NCI-H1048 (cell line): Measurements from ENCODE around the gene IGFALS.
"Not testable (repeated sequence)": the region's sequence is repeated elsewhere in the genome, so short reads cannot be mapped to it uniquely, and the experiment has no call there.

Source experiments
- DNase-seq: peaks from one replicate; lab custom pipeline; 2025; lab: John Stamatoyannopoulos, UW

The IGFALS gene

DNA sequence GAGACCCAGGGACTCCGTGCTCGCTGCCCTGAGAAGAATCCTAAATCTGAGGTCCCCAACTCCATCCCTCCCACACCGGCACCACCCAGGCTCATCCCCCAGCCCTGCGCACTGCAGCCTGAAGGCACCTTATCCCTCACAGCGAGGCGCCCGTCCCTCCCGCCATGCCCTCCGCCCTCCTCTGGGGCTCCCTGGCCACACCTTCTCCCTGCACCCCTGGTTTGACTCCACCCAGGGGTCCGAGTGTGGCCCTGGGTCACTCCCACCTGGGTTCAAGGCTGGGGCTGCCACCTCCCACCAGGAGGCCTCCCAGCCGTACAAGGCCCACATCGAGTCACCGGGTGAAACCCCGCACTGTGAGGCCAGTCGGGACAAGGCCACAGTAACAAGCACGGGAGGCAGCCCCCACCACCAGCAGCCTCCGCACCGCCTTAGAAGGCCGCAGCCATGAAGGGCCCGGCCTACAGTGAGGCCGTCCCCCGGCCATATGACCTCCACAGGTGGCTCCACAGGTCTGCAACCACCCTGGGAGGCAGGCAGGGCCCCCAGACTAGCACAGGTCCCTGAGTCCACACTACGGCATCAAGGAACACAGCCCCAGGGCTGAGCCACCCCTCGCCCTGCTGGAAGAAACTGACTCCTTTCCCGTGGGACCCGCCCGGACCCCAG is 24.8 kb upstream of the IGFALS start:
- DNase-seq = no peak

DNA sequence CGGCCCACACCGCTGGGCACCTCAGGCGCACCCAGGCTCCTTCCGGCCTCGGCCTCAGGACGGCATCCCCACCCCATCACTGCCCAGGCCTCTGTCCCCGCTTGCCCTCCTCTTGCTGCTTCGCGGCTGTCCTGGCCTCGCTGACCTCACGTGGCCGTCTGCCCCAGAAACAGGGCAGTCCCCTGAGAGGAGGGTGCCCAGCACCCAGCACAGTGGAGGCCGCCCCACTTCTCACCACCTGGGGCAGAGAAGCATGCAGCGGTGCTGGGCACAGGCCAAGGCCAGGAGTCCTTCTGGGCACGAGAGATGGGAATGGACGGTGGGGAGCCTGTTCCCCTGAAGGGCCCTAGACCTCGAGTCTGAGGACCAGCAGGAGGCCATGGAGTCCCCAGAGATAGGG is 24.2 kb upstream of the IGFALS start:
- no peak for DNase-seq

DNA sequence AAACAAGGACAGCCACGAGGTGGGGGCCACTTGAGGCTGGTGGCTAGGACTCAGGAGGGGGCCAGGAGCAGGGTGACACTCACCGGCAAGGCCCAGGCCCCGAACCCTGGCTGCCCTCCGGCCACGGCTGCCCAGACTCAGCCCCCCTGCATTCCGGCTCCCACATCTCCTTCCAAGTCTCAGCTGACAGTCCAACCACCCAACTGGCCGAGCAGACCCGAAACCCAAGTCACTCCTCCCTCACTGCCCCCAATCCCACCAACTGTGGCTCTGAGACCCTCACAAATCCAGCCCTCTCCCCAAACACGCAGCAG is 23.7 kb upstream of the IGFALS start:
- no peak for DNase-seq

DNA sequence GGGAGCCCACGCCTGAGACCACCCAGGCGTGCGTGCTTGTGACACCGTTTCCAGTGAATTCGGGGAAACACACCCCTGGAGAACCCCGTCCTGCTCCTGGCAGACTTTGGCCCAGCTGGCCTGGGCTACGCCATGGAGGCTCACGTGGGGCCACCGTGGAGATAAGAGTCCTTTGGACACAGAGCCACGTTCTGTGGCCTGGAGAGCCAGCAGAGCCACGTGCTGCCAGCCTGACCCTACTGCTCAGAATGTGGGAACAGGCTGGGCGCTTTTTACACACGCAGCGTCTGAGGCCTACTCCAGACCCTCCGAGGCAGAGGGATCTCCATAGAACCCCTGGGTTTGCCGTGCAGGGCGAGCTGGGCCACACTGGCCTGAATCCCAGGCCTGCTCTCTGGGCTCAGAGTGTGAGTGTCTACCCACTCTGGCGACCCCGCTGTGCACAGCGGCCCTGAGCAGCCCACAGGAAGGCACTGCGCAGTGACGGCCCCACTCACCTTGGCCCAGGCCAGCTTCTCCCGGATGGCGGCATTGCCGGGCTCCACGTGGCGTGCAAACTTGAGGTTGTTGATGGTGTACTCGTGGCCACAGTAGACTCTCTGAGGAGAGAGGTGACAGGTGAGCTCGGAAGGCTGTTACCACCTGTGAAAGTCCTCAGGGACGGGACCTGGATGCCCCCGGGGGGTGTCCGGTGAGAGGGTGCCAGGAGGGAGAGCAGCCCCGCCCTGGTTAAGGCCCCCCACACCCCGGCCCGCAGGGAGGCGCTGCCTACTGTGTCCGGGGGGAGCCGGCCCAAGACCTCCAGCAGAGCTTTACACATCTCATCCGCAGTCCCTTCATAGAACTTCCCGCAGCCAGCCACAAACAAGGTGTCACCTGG is 23.1 kb upstream of the IGFALS start:
- no peak for DNase-seq

DNA sequence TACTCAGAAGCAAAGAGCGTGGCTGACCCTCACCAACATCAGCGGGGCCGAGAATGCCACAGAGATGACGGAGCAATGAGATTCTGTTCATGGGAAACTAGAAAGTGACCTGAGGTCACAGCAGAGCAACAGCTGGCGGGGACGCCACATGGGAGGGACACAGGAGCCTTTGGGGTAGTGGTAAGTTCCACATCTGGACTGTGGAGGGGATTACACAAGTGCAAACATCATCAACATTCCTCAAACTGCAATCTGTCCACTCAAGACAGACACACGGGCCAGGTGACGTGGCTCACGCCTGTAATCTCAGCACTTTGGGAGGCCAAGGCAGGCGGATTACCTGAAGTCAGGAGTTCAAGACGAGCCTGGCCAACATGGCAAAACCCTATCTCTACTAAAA is 22.0 kb upstream of the IGFALS start:
- no peak for DNase-seq

DNA sequence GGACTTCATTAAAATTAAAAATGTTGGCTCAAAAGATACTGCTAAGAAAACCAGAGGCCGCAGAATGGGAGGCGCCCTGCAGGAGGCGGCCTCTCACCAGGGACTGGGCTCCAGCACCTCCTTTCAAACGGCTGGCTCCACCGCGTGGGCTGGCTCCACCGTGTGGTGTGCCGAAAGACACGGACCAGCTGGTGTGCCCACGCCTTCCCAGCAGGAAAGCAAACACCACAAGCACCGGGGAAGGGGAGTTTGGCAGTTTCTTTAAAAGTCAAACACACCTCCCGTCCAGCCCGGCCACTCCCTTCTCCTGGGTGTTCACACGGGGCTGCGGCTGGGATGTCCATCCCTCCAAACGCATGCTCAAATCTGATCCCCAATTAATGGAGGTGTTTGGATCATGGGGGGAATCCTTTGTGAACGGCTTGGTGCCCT is 19.2 kb upstream of the IGFALS start:
- no peak for DNase-seq

DNA sequence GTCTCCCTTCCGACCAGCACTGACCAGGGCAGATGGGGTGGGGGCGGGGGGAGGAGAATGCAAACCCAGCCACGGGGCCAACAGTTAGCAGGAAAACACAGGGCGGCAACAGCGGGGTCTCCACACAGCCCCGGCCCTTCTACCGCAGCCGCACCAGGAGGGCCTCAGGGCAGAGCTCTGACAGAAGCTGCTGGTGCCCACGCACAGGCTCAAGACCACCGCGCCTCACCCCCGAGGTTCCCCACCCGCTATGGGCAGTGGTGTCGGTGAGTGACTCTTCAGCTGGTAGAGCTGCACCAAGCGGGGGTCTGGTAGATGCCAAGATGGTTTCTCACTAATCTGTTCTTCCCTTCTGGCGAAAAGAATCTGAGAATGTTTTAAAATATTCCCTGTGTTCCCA is 17.0 kb upstream of the IGFALS start:
- no peak for DNase-seq

DNA sequence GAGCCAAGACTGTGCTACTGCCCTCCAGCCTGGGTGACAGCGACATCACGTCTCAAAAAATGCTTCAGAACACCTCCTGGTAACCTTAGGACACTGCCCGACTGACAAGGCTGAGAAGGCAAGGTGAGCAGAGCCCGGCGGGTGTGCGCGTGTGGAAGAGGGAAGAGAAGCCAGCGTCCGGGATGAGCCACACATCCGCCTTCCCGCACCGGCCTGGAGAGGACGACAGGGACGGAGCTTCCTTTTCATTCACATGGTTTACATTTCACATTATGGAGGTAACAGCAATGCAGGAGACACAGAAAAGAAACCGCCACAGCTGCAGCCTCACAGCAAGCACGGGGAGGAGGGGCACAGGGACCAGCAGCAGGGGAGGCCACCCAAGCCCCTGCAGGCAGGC is 16.6 kb upstream of the IGFALS start:
- DNase-seq = no peak

DNA sequence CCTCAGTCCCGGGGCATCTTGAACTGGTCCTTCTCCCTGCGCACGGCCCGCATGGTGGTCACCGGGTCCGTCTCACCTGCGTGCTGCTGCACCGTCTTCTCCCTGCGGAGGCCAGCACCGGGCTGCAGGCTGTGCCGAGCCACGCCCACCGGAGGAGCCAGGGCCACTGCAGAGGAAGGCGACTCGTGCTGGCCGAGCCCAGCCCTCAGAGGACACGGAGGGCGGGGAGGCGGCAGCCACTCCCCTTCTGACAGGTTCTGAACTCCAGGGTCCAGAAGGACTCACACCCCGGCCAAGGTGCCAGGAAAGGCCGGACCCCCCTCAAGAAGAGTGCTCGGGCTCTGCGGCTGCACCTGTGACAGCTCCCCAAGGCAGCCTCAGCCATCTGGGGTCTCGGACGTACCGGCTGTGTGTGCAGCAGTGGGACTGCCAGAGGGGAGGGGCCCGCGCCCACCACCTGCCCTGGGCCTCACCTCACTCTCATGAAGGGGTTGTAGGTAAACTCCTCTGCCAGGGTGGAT is 15.8 kb upstream of the IGFALS start:
- no peak for DNase-seq

DNA sequence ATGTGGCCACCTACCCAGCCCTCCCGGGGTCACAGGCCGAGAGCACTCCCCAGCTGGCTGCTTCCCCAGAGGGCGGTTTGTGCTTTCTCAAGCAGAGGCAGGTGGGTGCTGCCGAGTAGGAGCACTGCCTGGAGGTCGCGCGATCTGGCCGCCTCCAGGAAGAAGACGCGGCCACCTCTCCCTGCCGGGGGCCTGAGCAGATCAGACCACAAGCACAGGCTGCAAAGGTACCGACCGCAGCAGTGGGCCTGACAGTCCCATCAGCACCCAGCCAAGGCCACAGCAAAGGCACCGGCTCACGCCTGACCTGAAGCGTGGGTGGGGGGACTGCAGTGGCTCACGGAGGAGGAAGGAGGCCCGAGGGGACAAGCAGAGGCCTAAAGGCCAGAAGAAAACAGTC is 15.2 kb upstream of the IGFALS start:
- no peak for DNase-seq

DNA sequence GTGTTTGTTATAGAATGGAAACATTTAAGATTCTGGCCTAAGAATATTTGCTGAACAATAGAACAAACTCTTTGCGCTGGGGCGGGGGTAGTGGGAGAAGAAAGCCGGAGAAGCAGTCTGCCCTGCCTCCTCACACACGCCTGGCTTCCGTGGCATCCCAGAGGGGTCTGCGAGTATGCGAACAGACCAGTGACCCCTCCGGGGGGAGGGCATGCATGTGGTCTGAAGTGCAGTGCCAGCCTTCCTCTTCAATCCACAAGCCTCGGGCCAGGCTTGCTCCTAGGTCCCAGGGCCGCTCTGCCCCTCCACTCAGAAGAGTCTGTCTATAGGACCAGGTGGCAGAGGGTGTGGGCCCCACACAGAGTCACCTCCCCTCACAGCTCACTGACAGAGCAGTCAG is 14.1 kb upstream of the IGFALS start:
- no peak for DNase-seq

DNA sequence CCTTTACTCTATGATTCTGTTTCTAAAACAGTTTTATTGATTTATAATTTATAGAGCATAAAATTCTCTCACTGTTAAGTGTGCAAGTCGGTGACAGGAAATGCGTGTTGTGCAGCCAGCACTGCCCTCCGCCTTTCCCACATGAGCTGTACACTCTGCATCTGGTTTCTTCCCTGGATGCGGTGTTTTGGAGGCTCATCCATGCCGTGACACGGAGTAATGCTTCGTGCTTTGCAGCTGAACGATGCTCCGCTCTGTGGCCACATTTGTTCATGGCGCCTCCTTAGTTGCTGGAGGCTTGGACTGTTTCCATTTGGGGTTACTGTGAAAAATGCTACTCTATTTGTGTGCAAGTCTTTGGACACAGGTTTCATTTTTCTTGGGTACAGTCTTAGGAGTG is 7.2 kb upstream of the IGFALS start:
- no peak for DNase-seq

DNA sequence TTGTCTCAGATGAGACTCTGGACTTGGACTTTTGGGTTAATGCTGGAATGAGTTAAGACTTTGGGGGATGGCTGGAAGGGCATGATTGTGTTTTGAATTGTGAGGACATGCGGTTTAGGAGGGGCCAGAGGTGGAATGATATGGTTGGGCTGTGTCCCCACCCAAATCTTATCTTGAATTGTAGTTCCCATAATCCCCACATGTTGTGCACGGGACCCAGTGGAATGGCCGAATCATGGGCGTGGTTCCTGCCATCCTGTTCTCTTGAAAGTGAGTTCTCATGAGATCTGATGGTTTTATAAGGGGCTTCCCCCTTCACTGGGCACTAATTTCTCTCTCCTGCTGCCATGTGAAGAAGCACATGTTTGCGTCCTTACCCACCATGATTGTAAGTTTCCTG is 5.8 kb upstream of the IGFALS start:
- DNase-seq = not testable (repeated sequence)

DNA sequence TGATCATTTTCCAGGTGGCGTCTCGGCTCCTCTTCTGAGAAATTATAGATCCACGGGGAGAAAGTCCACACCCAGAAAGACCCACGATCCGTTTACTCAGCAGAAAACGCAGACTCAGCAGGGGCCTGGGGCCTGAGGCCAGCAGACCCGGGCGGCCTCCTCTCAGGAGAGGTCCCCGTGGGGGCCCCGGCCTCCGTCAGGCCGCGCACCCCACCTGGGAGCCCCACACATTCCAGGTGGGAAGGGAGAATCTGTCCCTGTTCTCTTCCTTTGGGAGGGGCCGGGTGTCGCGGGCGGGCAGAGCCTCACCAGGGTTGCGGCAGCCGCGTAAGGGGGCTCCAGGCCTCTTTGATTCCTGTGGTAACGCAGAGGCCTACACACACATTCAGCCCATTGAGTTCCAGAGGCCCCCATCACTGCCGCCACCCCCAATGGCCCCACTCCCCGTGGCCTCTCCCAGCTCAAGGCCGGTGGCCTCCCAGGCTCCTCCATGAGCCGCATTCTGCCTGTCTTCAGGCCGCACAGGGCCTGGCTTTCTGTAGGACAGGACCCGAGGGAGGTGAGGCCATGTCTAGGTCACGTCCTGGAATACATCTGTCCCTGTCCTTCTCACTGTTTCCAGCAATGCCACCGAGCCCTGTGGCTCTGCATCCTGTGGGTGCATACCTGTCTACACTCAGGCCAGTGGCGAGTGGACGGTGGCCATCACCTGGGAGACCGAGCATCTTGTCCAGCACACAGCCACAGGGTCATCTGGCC is 1.6 kb upstream of the IGFALS start:
- DNase-seq = no peak

DNA sequence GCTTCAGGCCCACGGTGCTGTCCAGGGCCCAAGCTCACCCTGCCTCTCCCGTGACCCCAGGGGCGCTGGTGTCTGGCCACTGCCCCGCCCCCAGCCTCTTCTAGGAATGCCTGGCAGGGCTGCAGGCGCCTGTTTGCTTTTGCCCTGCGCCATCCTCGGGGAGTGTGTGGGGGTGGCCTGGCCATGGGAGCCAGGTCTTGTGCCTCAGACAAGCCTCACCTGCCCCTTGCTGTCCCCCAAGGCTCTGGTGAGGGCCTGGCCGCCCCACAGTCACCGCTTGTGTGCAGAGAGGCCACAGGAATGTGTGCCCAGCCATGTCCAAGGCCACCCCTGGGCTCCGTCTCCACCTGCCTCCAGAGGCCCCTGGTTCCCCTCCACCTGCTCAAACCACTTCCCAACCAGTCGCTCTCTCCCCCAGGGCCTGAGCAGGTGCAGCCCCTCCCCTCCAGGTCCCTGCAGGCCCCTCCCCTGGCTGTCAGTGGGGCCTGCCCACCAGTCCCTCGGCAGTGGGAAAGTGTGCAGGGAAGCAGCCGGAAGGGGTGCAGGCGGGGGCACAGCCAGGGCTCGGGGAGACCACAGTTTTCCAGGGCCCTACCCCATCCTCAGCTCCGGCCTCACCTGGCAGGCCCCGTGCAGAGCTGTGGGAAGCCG is 841 bp upstream of the IGFALS start:
- no peak for DNase-seq

DNA sequence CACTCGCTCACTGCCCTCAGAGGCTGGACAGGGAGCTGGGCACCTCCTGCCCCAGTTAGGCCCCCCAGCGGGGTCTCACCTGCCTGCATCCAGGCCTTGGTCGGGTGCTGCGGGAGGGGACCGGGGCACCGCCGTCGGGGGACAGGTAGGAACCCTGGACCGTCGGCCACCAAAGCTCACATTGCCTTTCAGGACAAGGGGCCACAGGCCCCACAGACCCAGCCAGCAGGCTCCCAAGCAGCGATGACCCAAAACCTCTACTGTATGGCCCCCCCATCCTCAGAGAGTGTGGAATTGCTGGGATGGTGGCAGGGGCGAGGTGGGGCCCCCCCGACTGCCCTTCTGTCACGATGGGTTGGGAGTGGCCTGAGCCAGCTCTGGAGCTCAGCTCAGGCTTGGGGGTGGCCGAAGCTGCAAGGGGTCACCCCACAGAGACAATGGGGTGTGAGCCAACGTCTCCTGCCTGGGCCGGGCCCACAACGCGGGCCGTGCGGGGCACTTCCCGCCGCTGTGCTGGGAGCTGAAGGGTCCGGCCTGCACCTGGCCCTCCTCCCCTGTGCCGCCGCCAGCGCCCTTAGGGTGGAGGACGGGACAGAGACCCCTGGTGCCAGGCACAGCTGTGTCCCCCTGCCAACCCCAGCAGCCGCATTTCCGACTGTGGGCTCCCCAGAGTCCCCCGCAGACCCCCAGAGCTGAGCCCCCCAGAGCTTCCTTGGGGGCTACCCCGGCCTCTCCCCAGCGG is 498 bp downstream of the IGFALS start:
- no peak for DNase-seq

DNA sequence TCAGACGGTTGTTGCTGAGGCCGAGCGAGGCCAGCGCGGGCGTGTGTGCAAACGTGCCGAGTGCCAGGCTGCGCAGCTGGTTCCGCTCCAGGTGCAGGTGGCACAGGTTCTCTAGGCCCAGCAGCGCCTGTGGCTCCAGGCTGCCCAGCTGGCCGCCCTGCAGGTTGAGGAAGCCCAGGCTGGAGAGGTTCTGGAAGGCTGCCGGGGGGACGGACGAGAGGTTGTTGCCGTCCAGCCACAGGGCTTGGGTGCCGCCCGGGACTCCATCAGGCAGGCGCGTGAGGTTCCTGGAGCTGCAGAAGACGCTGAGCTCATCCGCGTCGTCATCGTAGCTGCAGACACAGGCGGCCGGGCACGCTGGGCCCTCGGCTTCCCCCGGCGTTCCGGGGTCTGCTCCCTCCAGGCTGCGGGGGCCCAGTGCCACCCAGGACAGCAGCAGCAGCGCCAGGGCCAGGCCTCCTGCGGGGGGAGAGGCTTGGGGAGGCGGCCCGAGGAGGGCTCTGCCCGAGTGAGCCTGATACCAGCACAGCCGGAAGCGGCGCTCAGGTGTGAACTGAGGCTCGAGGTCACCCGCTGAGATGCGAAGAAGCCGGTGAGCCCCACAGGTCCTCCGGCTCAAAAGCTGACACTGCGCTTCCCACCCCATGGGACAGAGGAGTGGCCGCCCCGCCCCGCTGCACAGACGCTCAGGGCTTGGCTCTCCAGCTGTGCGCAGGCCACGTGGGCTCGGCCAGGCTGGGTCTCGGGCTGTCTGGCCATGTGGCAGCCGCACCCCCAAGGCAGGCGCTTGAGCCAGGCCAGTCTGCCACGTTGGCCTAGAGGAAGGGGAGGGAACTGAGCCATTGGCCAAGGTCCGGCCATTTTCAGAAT is 1.3 kb downstream of the IGFALS start:
- DNase-seq = no peak

DNA sequence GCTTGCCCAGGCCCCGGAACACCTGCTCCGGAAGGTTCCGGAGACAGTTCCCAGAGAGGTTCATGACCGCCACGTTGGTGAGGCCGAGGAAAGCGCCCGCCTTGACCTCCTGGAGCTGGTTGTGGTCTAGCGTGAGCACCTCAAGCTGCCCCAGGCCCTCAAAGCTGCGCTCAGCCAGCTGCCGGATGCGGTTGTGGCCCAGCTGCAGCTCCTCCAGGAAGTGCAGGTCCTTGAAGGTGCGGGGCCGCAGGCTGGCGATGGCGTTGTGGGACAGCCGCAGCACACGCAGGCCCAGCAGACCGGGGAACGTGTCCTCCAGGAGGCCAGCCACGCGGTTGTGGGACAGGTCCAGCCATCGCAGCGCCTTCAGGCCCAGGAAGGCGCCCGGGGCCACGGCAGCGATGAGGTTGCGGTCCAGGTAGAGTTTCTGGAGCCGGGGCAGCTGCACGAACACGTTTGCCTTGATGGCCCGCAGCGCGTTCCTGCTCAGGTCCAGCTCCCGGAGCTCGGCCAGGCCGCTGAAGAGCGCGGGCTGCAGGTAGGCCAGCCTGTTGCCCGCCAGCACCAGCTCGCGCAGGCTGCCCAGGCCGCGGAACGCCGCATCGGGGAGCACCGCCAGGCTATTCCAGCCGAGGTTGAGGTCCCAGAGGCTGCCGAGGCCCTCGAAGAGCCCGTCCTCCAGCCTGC is 2.1 kb downstream of the IGFALS start:
- no peak for DNase-seq

DNA sequence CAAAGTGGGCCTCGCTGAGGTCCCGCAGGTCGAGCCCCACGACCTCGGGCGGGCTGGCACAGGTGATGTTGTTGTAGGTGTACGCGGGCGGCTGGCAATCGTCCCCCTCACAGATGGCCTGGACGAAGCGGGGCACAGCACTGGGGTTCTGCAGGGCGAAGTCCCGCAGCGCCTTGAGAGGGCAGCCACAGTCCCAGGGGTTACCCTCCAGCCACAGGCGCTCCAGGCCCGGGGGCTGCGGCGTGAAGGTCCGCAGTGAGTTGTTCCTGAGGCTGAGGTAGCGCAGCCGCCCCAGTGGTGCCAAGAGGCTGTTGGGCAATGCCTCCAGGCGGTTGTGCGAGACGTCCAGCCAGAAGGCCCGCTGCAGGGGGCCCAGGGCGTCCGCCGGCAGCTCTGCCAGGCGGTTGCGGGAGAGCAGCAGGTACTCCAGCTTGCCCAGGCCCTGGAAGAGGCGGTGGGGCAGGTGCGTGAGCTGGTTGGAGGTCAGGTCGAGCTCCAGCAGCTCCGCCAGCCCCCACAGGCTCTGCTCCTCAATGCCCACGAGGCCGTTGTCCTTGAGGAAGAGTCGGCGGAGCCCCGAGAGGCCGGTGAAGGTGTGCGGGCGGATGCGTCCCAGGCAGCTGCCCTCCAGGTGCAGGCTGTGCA is 2.8 kb downstream of the IGFALS start:
- no peak for DNase-seq

DNA sequence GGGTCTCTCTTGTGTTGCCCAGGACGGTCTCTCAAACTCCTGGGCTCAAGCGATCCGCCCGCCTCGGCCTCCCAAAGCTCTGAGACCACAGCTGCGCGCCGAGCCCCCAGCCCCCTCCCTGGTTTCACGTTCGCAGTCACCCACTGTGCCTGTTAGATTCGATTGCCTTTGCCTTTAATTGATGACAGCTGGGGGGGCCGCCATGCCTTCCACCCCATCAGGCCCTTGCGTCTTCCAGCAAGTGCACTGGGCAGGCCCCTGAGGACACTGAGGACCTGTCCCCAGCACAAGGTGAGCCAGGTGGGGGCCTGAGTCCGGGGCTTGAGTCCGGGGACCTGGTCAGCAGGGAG is 3.3 kb downstream of the IGFALS start:
- no peak for DNase-seq
